NCI-H2227 treated with DMSO at 0.1 percent for 48 hours (cell line): ENCODE measurements around the gene CRHR2.

ENCODE experiments used
- DNase-seq: peaks from one replicate; lab custom pipeline; 2025; lab: John Stamatoyannopoulos, UW

CRHR2 gene

GRCh38 chr7:30679664-30680063 is 2.6 kb downstream of the CRHR2 start:
- DNase-seq: no peak

GRCh38 chr7:30678805-30679204 is 3.5 kb downstream of the CRHR2 start:
- no peak for DNase-seq

- no peak for DNase-seq
These were observed 7.4 kb downstream of the CRHR2 start for GRCh38 chr7:30674876-30675275.

GRCh38 chr7:30674420-30674819 is 7.8 kb downstream of the CRHR2 start:
- no peak for DNase-seq

- no peak for DNase-seq
These were observed 10.3 kb downstream of the CRHR2 start for GRCh38 chr7:30671793-30672465.

GRCh38 chr7:30668102-30668501 is 14.2 kb downstream of the CRHR2 start:
- DNase-seq: no peak

- no peak for DNase-seq
These were observed 15.1 kb downstream of the CRHR2 start for GRCh38 chr7:30667172-30667571.

GRCh38 chr7:30665449-30665848 is 16.8 kb downstream of the CRHR2 start:
- no peak for DNase-seq

- DNase-seq: no peak
These were observed 17.2 kb downstream of the CRHR2 start for GRCh38 chr7:30665043-30665442.

GRCh38 chr7:30664184-30664885 is 17.9 kb downstream of the CRHR2 start:
- DNase-seq: no peak

GRCh38 chr7:30663414-30663813 is 18.8 kb downstream of the CRHR2 start:
- DNase-seq: no peak

- no peak for DNase-seq
These were observed 19.8 kb downstream of the CRHR2 start for GRCh38 chr7:30662431-30662939.

GRCh38 chr7:30661926-30662325 is 20.3 kb downstream of the CRHR2 start:
- no peak for DNase-seq

- no peak for DNase-seq
These were observed 21.7 kb downstream of the CRHR2 start for GRCh38 chr7:30660331-30661255.

- DNase-seq: no peak
These were observed 22.9 kb downstream of the CRHR2 start for GRCh38 chr7:30659312-30659711.

GRCh38 chr7:30658479-30659074 is 23.7 kb downstream of the CRHR2 start:
- no peak for DNase-seq

GRCh38 chr7:30657131-30657530 is 25.1 kb downstream of the CRHR2 start:
- DNase-seq: no peak

- DNase-seq: no peak
These were observed 26.0 kb downstream of the CRHR2 start for GRCh38 chr7:30656006-30656957.

- no peak for DNase-seq
These were observed 26.9 kb downstream of the CRHR2 start for GRCh38 chr7:30655096-30655970.
